Sigmoid colon (tissue), 7 donors: ENCODE results near the gene RNF167. TPM values are rescaled to one million over a fixed set of nuclear protein-coding genes. Genes with fewer than 3 reads are reported as not detected.
A peak's percentile ranks its signal among the peaks of the same experiment; 100 is the strongest.

ENCODE experiments used
- DNase-seq: peaks from one replicate; pipeline ENCODE4 v3.0.0-alpha.2; 2019
- H3K27ac ChIP-seq, 4 donors: fragments of 200-600 bp; sonication (generic); one replicate each; pipeline ENCODE4 v1.5.1; 2016 to 2019; ENCODE audit warnings: mild to moderate bottlenecking in 1 of 4
- H3K27me3 ChIP-seq, 3 donors: fragments of 200-600 bp; sonication (generic); one replicate each; pipeline ENCODE4 v1.5.1; 2019; ENCODE audit warnings: mild to moderate bottlenecking in 1 of 3
- H3K36me3 ChIP-seq, 4 donors: fragments of 200-600 bp; sonication (generic); one replicate each; pipeline ENCODE4 v1.5.1; 2016 to 2019
- H3K4me1 ChIP-seq, 4 donors: fragments of 200-600 bp; sonication (generic); one replicate each; pipeline ENCODE4 v1.5.1; 2017 to 2019
- H3K4me3 ChIP-seq, 4 donors: fragments of 200-600 bp; sonication (generic); one replicate each; pipeline ENCODE4 v1.5.1; 2017 to 2019; ENCODE audit warnings: mild to moderate bottlenecking in 2 of 4, moderate library complexity in 1 of 4
- H3K9me3 ChIP-seq, 4 donors: fragments of 200-600 bp in 3 of 4; sonication (generic) in 3 of 4; one replicate each; pipeline versions ENCODE4 v1.5.1 to v1.6.1; 2013 to 2019
- EP300 ChIP-seq, 4 donors: sonication (generic); formaldehyde crosslinking; IDR thresholded peaks; one replicate each; pipeline ENCODE4 v1.6.1; 2017; ENCODE audit warnings: antibody characterized with exemption in 4 of 4
- POLR2A ChIP-seq, 2 donors: fragments of 450-650 bp; IDR thresholded peaks; one replicate each; pipeline ENCODE4 v1.6.1; 2016; ENCODE audit warnings: antibody characterized with exemption in 2 of 2, mild to moderate bottlenecking in 2 of 2, moderate library complexity in 2 of 2
- POLR2AphosphoS5 ChIP-seq, 4 donors: sonication (generic); formaldehyde crosslinking; IDR thresholded peaks; one replicate each; pipeline ENCODE4 v1.6.1; 2017; ENCODE audit warnings: antibody characterized with exemption in 4 of 4
- WGBS, 2 donors: extraction: QIAGEN DNeasy Blood & Tissue Kit; methylation state at CpG; one replicate each; pipeline ENCODE4 v1.1.7; 2013; 5-methylcytosine and 5-hydroxymethylcytosine counted together
- intact Hi-C: fragments of 100-400 bp; cut with DNase I; formaldehyde crosslinking; loops from one replicate; pipeline ENCODE4 v1.15.1; 2023
- polyA plus RNA-seq, 3 donors: library from polyadenylated mRNA; stranded (reverse); fragments of 200-250 nt; gene quantifications; one replicate each; pipeline ENCODE4 v1.2.3, GENCODE V29; 2013
- total RNA-seq, 4 donors: library from RNA; depleted of rRNA; stranded (reverse); fragments of >200 nt; gene quantifications; one replicate each; pipeline ENCODE4 v1.1.0, GENCODE V29; 2016
- TF ChIP-seq, protein P1 (sequence below), 4 experiments: fragments of 450-650 bp in 3 of 4; fragments of 200-600 bp in 1 of 4; IDR thresholded peaks; one replicate each; pipeline ENCODE4 v1.5.1; 2016 to 2019; ENCODE audit warnings: antibody characterized with exemption in 4 of 4, mild to moderate bottlenecking in 3 of 4, moderate library complexity in 2 of 4
- donor health status: healthy with polysubstance abuse.
- donor health status: Bipolar disorder and iron deficiency.
- donor health status: healthy.

Gene RNF167
- total and polyA plus RNA-seq, 7 donors = 45.0 to 120 (median 61.1) TPM

DNA sequence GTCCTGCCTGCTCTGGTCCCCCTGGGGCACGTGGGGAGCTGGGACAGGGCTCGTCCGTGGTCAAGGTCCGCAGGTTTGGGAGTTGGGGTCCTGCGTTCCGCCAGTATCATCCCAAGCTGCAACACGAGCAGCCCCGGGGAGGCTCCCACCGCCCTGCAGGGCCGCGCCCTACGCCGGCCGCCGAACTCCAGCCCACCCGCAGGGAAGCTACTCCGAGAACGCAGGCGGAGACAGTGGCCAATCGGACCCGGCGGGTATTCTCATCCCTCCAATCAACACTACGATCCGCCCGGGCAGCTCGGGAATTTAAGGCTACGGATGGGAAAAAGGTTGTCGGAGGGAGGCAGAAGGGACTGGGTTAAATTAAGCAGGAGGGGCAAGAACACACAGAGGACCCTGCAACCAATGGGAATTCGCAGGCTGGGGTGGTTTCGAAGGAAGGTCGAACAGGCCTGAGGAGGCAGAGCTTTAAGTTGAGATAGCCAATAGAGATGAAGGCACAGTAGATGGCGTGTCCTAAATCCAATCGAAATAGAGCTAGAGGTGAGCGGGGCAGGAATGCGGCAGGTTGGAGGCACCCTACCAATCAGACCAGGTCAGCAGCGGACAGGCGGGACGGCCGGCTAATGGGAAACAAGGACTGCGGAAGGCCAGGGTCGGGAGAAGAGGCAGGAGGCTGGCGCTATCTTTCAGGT is 26.9 kb downstream of the RNF167 start:
- H3K36me3 ChIP-seq = peaks cover 0 to 17% (median 7%) of the 10 kb centered on the region in 4 donors
- H3K27ac ChIP-seq = peak overlapping the region; percentile 91 to 97 (median 95)
- H3K27me3 ChIP-seq = no peaks in the 10 kb centered on the region
- TF ChIP-seq EP300 (IDR thresholded peaks at IDR 0.05) (no peak), POLR2AphosphoS5 (IDR thresholded peaks at IDR 0.05) (peak; percentile 44 to 69 (median 57)), POLR2A (IDR thresholded peaks at IDR 0.05) (peak; percentile 45 to 51)
- TF ChIP-seq, protein P1, sequence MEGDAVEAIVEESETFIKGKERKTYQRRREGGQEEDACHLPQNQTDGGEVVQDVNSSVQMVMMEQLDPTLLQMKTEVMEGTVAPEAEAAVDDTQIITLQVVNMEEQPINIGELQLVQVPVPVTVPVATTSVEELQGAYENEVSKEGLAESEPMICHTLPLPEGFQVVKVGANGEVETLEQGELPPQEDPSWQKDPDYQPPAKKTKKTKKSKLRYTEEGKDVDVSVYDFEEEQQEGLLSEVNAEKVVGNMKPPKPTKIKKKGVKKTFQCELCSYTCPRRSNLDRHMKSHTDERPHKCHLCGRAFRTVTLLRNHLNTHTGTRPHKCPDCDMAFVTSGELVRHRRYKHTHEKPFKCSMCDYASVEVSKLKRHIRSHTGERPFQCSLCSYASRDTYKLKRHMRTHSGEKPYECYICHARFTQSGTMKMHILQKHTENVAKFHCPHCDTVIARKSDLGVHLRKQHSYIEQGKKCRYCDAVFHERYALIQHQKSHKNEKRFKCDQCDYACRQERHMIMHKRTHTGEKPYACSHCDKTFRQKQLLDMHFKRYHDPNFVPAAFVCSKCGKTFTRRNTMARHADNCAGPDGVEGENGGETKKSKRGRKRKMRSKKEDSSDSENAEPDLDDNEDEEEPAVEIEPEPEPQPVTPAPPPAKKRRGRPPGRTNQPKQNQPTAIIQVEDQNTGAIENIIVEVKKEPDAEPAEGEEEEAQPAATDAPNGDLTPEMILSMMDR (IDR thresholded peaks at IDR 0.05) = no peak
- intact Hi-C loops = loop anchor here (1.0 to 2.0 kb wide), 2 partner anchors 18 to 26 kb away; partner anchors contain the start of genes RNF167 and SLC25A11
- peak overlapping the region; percentile 66 to 71 (median 69) for H3K4me3 ChIP-seq
- peak; percentile 100 for DNase-seq
- peaks cover 0 to 47% (median 40%) of the 10 kb centered on the region in 4 donors for H3K4me1 ChIP-seq
- H3K9me3 ChIP-seq = no peaks in the 10 kb centered on the region
- WGBS, 2 donors = 0% methylated on average over 42 of the region's 42 CpGs

DNA sequence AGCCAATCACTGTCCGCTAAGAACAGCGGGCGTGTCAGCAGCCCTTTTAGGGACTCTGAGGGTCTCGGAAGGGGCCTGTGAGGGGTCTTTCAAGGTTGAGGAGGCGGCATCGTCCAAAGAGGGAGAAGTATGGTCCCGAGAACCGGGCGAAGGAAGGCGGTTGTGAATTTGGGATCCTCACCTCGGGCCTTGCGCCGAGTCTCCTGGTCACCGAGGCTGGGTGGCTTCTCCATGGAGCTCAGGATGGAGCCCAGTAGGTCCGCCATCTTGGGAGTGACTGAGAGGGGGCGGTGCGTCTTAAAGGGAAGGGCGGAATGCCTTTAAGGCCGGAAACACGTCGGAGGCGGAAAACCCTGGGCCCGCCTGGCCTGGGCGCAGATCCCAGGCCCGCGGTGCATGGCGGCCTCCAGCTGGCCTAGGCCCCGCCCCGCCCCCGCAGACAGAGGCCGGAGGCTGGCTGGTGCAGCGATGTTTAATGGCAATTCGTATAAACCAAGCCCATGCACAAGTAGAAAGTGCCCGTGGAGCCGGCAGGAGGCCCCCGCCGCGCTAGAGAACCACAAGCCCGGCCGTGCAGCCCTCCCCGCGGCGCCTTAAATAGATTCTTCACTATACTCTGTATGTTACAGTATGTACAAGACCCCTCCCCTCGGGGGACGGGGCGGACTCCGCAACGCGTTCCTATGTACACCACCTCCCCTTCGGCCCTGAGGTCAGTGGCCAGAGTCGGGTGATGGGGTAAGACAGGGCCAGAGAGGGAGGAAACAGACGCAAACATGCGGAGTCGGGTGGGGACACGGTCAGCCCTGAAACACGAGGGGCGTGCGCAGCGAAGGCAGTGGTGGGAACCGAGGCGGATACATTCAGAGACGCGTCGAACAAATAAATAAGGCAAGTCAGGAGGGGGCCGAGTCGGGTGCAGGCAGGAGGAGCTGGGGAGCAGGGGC is 27.7 kb downstream of the RNF167 start, which contains the start of gene SPAG7:
TSS of gene SPAG7 (minus strand) at position 279 of the 947 bp plus-strand sequence. CDS start at position 266, 13 bp downstream.
- Histone ChIP-seq H3K27ac (peak within 1 kb of the TSS; percentile 91 to 97 (median 95)), H3K4me1 (peaks cover 0 to 49% (median 40%) of the 10 kb centered on the region in 4 donors), H3K4me3 (peak within 1 kb of the TSS; percentile 66 to 71 (median 69)), H3K9me3 (no peaks in the 10 kb centered on the region), H3K36me3 (peaks cover 4 to 24% (median 14%) of the 10 kb centered on the region in 4 donors), H3K27me3 (no peaks in the 10 kb centered on the region)
- intact Hi-C loops = loop anchor here (1.0 to 2.0 kb wide), 3 partner anchors 19 to 27 kb away; partner anchors contain the start of genes CAMTA2, RNF167 and SLC25A11
- WGBS, 2 donors = 1% methylated on average over 66 of the region's 66 CpGs
- peak; percentile 46 to 78 for TF ChIP-seq POLR2A (IDR thresholded peaks at IDR 0.05)
- TF ChIP-seq EP300 (IDR thresholded peaks at IDR 0.05) = no peak
- TF ChIP-seq, protein P1 (IDR thresholded peaks at IDR 0.05) = peak in 1 of 4 experiments; percentile 13
- TF ChIP-seq POLR2AphosphoS5 (IDR thresholded peaks at IDR 0.05) = peak; percentile 83 to 91 (median 85)
- peak; percentile 98 for DNase-seq

DNA sequence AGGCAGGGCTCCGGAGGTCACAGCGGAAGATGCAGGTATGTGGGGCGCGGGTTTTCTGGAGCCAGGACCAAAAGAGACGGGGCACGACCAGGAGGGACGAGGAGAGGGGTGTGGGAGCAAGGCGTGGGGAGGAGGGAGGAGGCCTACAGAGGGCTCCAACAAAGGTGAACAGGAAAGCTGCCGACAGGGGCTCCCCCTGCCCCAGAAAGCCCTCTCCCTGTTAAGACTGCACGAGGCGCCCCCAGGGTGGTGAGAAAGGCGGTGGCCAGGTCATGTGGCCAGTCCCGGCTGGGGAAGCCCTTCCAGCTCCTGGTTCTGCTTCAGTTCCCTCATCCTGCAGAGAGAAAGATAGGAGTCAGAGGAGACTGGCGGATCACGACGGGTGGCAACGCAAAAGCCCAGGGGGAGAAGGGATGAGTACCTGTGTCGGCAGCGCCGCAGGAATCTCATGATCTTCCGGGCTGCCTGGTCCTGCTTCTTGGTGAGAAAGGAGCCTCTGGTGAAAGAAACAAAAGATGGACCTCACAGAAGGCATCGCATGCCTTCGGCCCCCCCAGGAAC is 28.5 kb downstream of the RNF167 start:
- 48 to 55% methylated on average over 23 of the region's 23 CpGs for WGBS, 2 donors

More for the DNA sequence above, 28.5 kb downstream of the RNF167 start:
- DNase-seq = no peak
- Histone ChIP-seq H3K27me3 (no peaks in the 10 kb centered on the region), H3K27ac (peak overlapping the region; percentile 91 to 97 (median 95)), H3K4me3 (peak overlapping the region; percentile 66 to 71 (median 69)), H3K36me3 (peaks cover 11 to 29% (median 21%) of the 10 kb centered on the region in 4 donors), H3K9me3 (no peaks in the 10 kb centered on the region), H3K4me1 (peaks cover 0 to 55% (median 40%) of the 10 kb centered on the region in 4 donors)
- intact Hi-C loops = loop anchor here (2.0 kb wide), 1 partner anchor 18 kb away; the partner anchor contains the start of gene CAMTA2
- TF ChIP-seq EP300 (IDR thresholded peaks at IDR 0.05) (no peak), POLR2A (IDR thresholded peaks at IDR 0.05) (no peak), POLR2AphosphoS5 (IDR thresholded peaks at IDR 0.05) (no peak)
- TF ChIP-seq, protein P1 (IDR thresholded peaks at IDR 0.05) = no peak
